Stimulated activated memory B cell treated with anti-CD40 and anti-IgM and Interleukin-4, amounts not matched to agents 10 μg/mL and 1 μg/mL and 100 μg/mL, for 72 hours (primary cell): ENCODE data around the gene MTHFD2L.

Experiments used
- ATAC-seq: fragments of 150-1000 bp; cut with Tn5 transposase; 2 replicates; pipeline ENCODE4 v1.10.0; 2021
- H3K27ac Mint-ChIP-seq: one replicate; pipeline ENCODE4 v1.8.0; 2022; ENCODE audit warnings: mild to moderate bottlenecking, mixed read lengths
- H3K27me3 Mint-ChIP-seq: one replicate; pipeline ENCODE4 v1.8.0; 2022; ENCODE audit warnings: mixed read lengths
- H3K36me3 Mint-ChIP-seq: one replicate; pipeline ENCODE4 v1.8.0; 2022; ENCODE audit warnings: mixed read lengths
- H3K4me1 Mint-ChIP-seq: one replicate; pipeline ENCODE4 v1.8.0; 2022; ENCODE audit warnings: mixed read lengths
- H3K4me3 Mint-ChIP-seq: one replicate; pipeline ENCODE4 v1.8.0; 2022; ENCODE audit warnings: mild to moderate bottlenecking, moderate library complexity, mixed read lengths
- H3K9me3 Mint-ChIP-seq: one replicate; pipeline ENCODE4 v1.8.0; 2022; ENCODE audit warnings: mixed read lengths

MTHFD2L gene

GRCh38 chr4:74309223-74309622 is 151.3 kb downstream of the MTHFD2L start:
- H3K4me1 Mint-ChIP-seq: no peaks in the 10 kb centered on the region
- H3K27me3 Mint-ChIP-seq: no peaks in the 10 kb centered on the region
- no peaks in the 10 kb centered on the region for H3K36me3 Mint-ChIP-seq
- no peak for ATAC-seq
- H3K9me3 Mint-ChIP-seq: no peaks in the 10 kb centered on the region
- H3K27ac Mint-ChIP-seq: no peak overlapping the region
- H3K4me3 Mint-ChIP-seq: no peak overlapping the region

GRCh38 chr4:74311696-74312313 is 153.9 kb downstream of the MTHFD2L start:
- no peak for ATAC-seq
- H3K36me3 Mint-ChIP-seq: no peaks in the 10 kb centered on the region
- H3K27ac Mint-ChIP-seq: no peak overlapping the region
- H3K4me3 Mint-ChIP-seq: no peak overlapping the region
- no peaks in the 10 kb centered on the region for H3K9me3 Mint-ChIP-seq
- H3K27me3 Mint-ChIP-seq: no peaks in the 10 kb centered on the region
- no peaks in the 10 kb centered on the region for H3K4me1 Mint-ChIP-seq

- no peak for ATAC-seq
- H3K4me1 Mint-ChIP-seq: no peaks in the 10 kb centered on the region
These were observed 156.4 kb downstream of the MTHFD2L start for GRCh38 chr4:74314329-74314728.

GRCh38 chr4:74314944-74315343 is 157.0 kb downstream of the MTHFD2L start:
- H3K27ac Mint-ChIP-seq: no peak overlapping the region
- H3K9me3 Mint-ChIP-seq: no peaks in the 10 kb centered on the region
- no peak overlapping the region for H3K4me3 Mint-ChIP-seq
- no peaks in the 10 kb centered on the region for H3K36me3 Mint-ChIP-seq
- H3K27me3 Mint-ChIP-seq: no peaks in the 10 kb centered on the region
- ATAC-seq: no peak
- H3K4me1 Mint-ChIP-seq: no peaks in the 10 kb centered on the region

More at GRCh38 chr4:74314329-74314728, 156.4 kb downstream of the MTHFD2L start:
- no peaks in the 10 kb centered on the region for H3K9me3 Mint-ChIP-seq
- no peak overlapping the region for H3K4me3 Mint-ChIP-seq
- no peak overlapping the region for H3K27ac Mint-ChIP-seq
- H3K36me3 Mint-ChIP-seq: no peaks in the 10 kb centered on the region
- no peaks in the 10 kb centered on the region for H3K27me3 Mint-ChIP-seq

- no peaks in the 10 kb centered on the region for H3K36me3 Mint-ChIP-seq
- H3K9me3 Mint-ChIP-seq: no peaks in the 10 kb centered on the region
- H3K4me1 Mint-ChIP-seq: peaks cover under 1% of the 10 kb centered on the region
- no peaks in the 10 kb centered on the region for H3K27me3 Mint-ChIP-seq
- no peak overlapping the region for H3K27ac Mint-ChIP-seq
- no peak for ATAC-seq
- H3K4me3 Mint-ChIP-seq: no peak overlapping the region
These were observed 157.5 kb downstream of the MTHFD2L start for GRCh38 chr4:74315376-74315775.

- peaks cover 10% of the 10 kb centered on the region for H3K27me3 Mint-ChIP-seq
- no peak overlapping the region for H3K27ac Mint-ChIP-seq
- no peak overlapping the region for H3K4me3 Mint-ChIP-seq
- H3K36me3 Mint-ChIP-seq: no peaks in the 10 kb centered on the region
- H3K9me3 Mint-ChIP-seq: no peaks in the 10 kb centered on the region
- H3K4me1 Mint-ChIP-seq: peaks cover 7% of the 10 kb centered on the region
- ATAC-seq: no peak
These were observed 158.5 kb downstream of the MTHFD2L start for GRCh38 chr4:74316397-74316796.

- Mint-ChIP-seq H3K9me3 (no peaks in the 10 kb centered on the region), H3K27me3 (peaks cover 23% of the 10 kb centered on the region), H3K36me3 (no peaks in the 10 kb centered on the region), H3K27ac (no peak overlapping the region), H3K4me3 (no peak overlapping the region), H3K4me1 (peaks cover 7% of the 10 kb centered on the region)
- ATAC-seq: no peak
These were observed 159.8 kb downstream of the MTHFD2L start for GRCh38 chr4:74317616-74318246.

GRCh38 chr4:74318276-74318675 is 160.4 kb downstream of the MTHFD2L start:
- Mint-ChIP-seq H3K36me3 (no peaks in the 10 kb centered on the region), H3K9me3 (no peaks in the 10 kb centered on the region)
- no peak for ATAC-seq

GRCh38 chr4:74319470-74319869 is 161.6 kb downstream of the MTHFD2L start:
- Mint-ChIP-seq H3K27me3 (peaks cover 31% of the 10 kb centered on the region), H3K27ac (no peak overlapping the region), H3K9me3 (no peaks in the 10 kb centered on the region), H3K4me1 (peaks cover 7% of the 10 kb centered on the region), H3K36me3 (no peaks in the 10 kb centered on the region), H3K4me3 (no peak overlapping the region)
- ATAC-seq: no peak

More at GRCh38 chr4:74318276-74318675, 160.4 kb downstream of the MTHFD2L start:
- H3K4me3 Mint-ChIP-seq: no peak overlapping the region
- H3K27me3 Mint-ChIP-seq: peaks cover 29% of the 10 kb centered on the region
- peaks cover 7% of the 10 kb centered on the region for H3K4me1 Mint-ChIP-seq
- H3K27ac Mint-ChIP-seq: no peak overlapping the region

GRCh38 chr4:74320559-74321118 is 162.7 kb downstream of the MTHFD2L start:
- no peaks in the 10 kb centered on the region for H3K9me3 Mint-ChIP-seq
- peak; percentile 39 for ATAC-seq
- H3K4me3 Mint-ChIP-seq: no peak overlapping the region
- H3K27me3 Mint-ChIP-seq: peaks cover 31% of the 10 kb centered on the region
- H3K4me1 Mint-ChIP-seq: peaks cover 7% of the 10 kb centered on the region
- no peaks in the 10 kb centered on the region for H3K36me3 Mint-ChIP-seq
- H3K27ac Mint-ChIP-seq: no peak overlapping the region

GRCh38 chr4:74322301-74322700 is 164.4 kb downstream of the MTHFD2L start:
- H3K27me3 Mint-ChIP-seq: peaks cover 31% of the 10 kb centered on the region
- peaks cover 7% of the 10 kb centered on the region for H3K4me1 Mint-ChIP-seq
- H3K36me3 Mint-ChIP-seq: no peaks in the 10 kb centered on the region
- H3K27ac Mint-ChIP-seq: no peak overlapping the region
- no peak overlapping the region for H3K4me3 Mint-ChIP-seq
- ATAC-seq: no peak
- H3K9me3 Mint-ChIP-seq: no peaks in the 10 kb centered on the region

GRCh38 chr4:74323663-74324062 is 165.7 kb downstream of the MTHFD2L start:
- ATAC-seq: no peak
- Mint-ChIP-seq H3K4me3 (no peak overlapping the region), H3K4me1 (peaks cover 7% of the 10 kb centered on the region), H3K9me3 (no peaks in the 10 kb centered on the region), H3K27me3 (peaks cover 42% of the 10 kb centered on the region), H3K27ac (no peak overlapping the region), H3K36me3 (no peaks in the 10 kb centered on the region)

GRCh38 chr4:74324262-74324661 is 166.3 kb downstream of the MTHFD2L start:
- no peak for ATAC-seq
- Mint-ChIP-seq H3K27me3 (peaks cover 48% of the 10 kb centered on the region), H3K4me3 (no peak overlapping the region), H3K9me3 (no peaks in the 10 kb centered on the region), H3K4me1 (peaks cover 7% of the 10 kb centered on the region), H3K27ac (no peak overlapping the region), H3K36me3 (no peaks in the 10 kb centered on the region)

- no peak for ATAC-seq
- H3K9me3 Mint-ChIP-seq: no peaks in the 10 kb centered on the region
- H3K36me3 Mint-ChIP-seq: no peaks in the 10 kb centered on the region
- no peak overlapping the region for H3K4me3 Mint-ChIP-seq
- H3K27me3 Mint-ChIP-seq: peaks cover 46% of the 10 kb centered on the region
- H3K4me1 Mint-ChIP-seq: peaks cover under 1% of the 10 kb centered on the region
- no peak overlapping the region for H3K27ac Mint-ChIP-seq
These were observed 168.0 kb downstream of the MTHFD2L start for GRCh38 chr4:74325886-74326285.

- Mint-ChIP-seq H3K9me3 (no peaks in the 10 kb centered on the region), H3K4me3 (no peak overlapping the region), H3K27ac (no peak overlapping the region), H3K4me1 (no peaks in the 10 kb centered on the region), H3K36me3 (no peaks in the 10 kb centered on the region), H3K27me3 (peaks cover 27% of the 10 kb centered on the region)
- ATAC-seq: no peak
These were observed 169.8 kb downstream of the MTHFD2L start for GRCh38 chr4:74327762-74328161.

- H3K9me3 Mint-ChIP-seq: no peaks in the 10 kb centered on the region
- no peak overlapping the region for H3K27ac Mint-ChIP-seq
- H3K4me1 Mint-ChIP-seq: no peaks in the 10 kb centered on the region
- H3K27me3 Mint-ChIP-seq: peaks cover 20% of the 10 kb centered on the region
- no peaks in the 10 kb centered on the region for H3K36me3 Mint-ChIP-seq
- ATAC-seq: no peak
- H3K4me3 Mint-ChIP-seq: no peak overlapping the region
These were observed 170.6 kb downstream of the MTHFD2L start for GRCh38 chr4:74328501-74328900.
